Stomach (tissue), 9 donors: Measurements from ENCODE around the gene BMAL2. TPM values are rescaled to one million over a fixed set of nuclear protein-coding genes. Genes with fewer than 3 reads are reported as not detected.

Experiments used
- DNase-seq, 2 donors: peaks; one replicate each; pipeline versions ENCODE4 v3.0.0 to v3.0.0-alpha.2; 2013 to 2019
- H3K27ac ChIP-seq, 5 donors: fragments of 200-600 bp in 4 of 5; sonication (generic) in 4 of 5; one replicate each; pipeline ENCODE4 v1.5.1; 2013 to 2019; ENCODE audit warnings: mild to moderate bottlenecking in 1 of 5, moderate library complexity in 1 of 5
- H3K27me3 ChIP-seq, 3 donors: fragments of 200-600 bp; sonication (generic); one replicate each; pipeline ENCODE4 v1.5.1; 2017 to 2019; ENCODE audit warnings: mixed run types in 1 of 3
- H3K36me3 ChIP-seq, 4 donors: fragments of 200-600 bp; sonication (generic); 1 replicate in 3 of 4; 2 replicates in 1 of 4; pipeline ENCODE4 v1.5.1; 2016 to 2019
- H3K4me1 ChIP-seq, 4 donors: fragments of 200-600 bp; sonication (generic); one replicate each; pipeline ENCODE4 v1.5.1; 2016 to 2019
- H3K4me3 ChIP-seq, 4 donors: fragments of 200-600 bp; sonication (generic) in 3 of 4; one replicate each; pipeline ENCODE4 v1.5.1; 2016 to 2019; ENCODE audit warnings: mild to moderate bottlenecking in 1 of 4
- H3K9me3 ChIP-seq, 4 donors: fragments of 200-600 bp; sonication (generic); one replicate each; pipeline ENCODE4 v1.5.1; 2016 to 2019
- CTCF ChIP-seq, 7 experiments: fragments of 450-650 bp in 4 of 7; fragments of 200-600 bp in 3 of 7; sonication (generic) in 3 of 7; IDR thresholded peaks; one replicate each; pipeline ENCODE4 v1.5.1; 2016 to 2019; ENCODE audit warnings: antibody characterized with exemption in 7 of 7, control low read depth in 2 of 7, mild to moderate bottlenecking in 1 of 7
- EP300 ChIP-seq: sonication (generic); formaldehyde crosslinking; IDR thresholded peaks from one replicate; pipeline ENCODE4 v1.6.1; 2017; ENCODE audit warnings: antibody characterized with exemption
- POLR2A ChIP-seq, 4 donors: fragments of 450-650 bp; IDR thresholded peaks; one replicate each; pipeline ENCODE4 v1.6.1; 2016; ENCODE audit warnings: antibody characterized with exemption in 4 of 4, control low read depth in 2 of 4, mild to moderate bottlenecking in 1 of 4, moderate library complexity in 1 of 4
- POLR2AphosphoS5 ChIP-seq, 3 donors: sonication (generic); formaldehyde crosslinking; IDR thresholded peaks; one replicate each; pipeline ENCODE4 v1.6.1; 2016; ENCODE audit warnings: antibody characterized with exemption in 3 of 3
- WGBS, 5 donors: extraction: QIAGEN DNeasy Blood & Tissue Kit in 3 of 5; methylation state at CpG; one replicate each; pipeline versions ENCODE4 v1.1.5 to v1.1.7; 2013 to 2018; 5-methylcytosine and 5-hydroxymethylcytosine counted together
- intact Hi-C: fragments of 100-400 bp; cut with DNase I; formaldehyde crosslinking; loops from one replicate; pipeline ENCODE4 v1.15.1; 2023; ENCODE audit warnings: low total_unique reads
- polyA plus RNA-seq, 3 donors: library from polyadenylated mRNA; stranded (reverse); fragments of 200-250 nt; gene quantifications; one replicate each; pipeline ENCODE4 v1.2.3, GENCODE V29; 2013
- total RNA-seq, 5 donors: library from RNA; depleted of rRNA; stranded (reverse); fragments of >200 nt; gene quantifications; one replicate each; pipeline versions ENCODE4 v1.1.0 to v1.2.3, GENCODE V29; 2014 to 2016
- donor health status: healthy with polysubstance abuse.
- donor health status: Bipolar disorder and iron deficiency.
- donor health status: healthy.

The BMAL2 gene
- total and polyA plus RNA-seq, 8 donors = 3.8 to 34.4 (median 10.6) TPM

GRCh38 chr12:27333403-27334009 is 870 bp downstream of the BMAL2 start:
- no peaks in the 10 kb centered on the region for H3K36me3 ChIP-seq
- H3K27me3 ChIP-seq = peaks cover 0 to 19% (median 0%) of the 10 kb centered on the region in 3 donors
- peak overlapping the region; percentile 76 to 90 (median 85) for H3K27ac ChIP-seq
- intact Hi-C loops = no loop called here
- WGBS, 5 donors = 1 to 2% (median 1%) methylated on average over 39 to 40 of the region's 40 CpGs
- DNase-seq = peak; percentile 53 to 73
- H3K4me1 ChIP-seq = peaks cover 23 to 56% (median 45%) of the 10 kb centered on the region in 4 donors
- TF ChIP-seq POLR2A (IDR thresholded peaks at IDR 0.05) (no peak), POLR2AphosphoS5 (IDR thresholded peaks at IDR 0.05) (no peak), CTCF (IDR thresholded peaks at IDR 0.05) (no peak), EP300 (no peak)
- peak overlapping the region; percentile 70 to 93 (median 81) for H3K4me3 ChIP-seq
- no peaks in the 10 kb centered on the region for H3K9me3 ChIP-seq

- Histone ChIP-seq H3K36me3 (no peaks in the 10 kb centered on the region), H3K27ac (peak overlapping the region in 4 of 5 donors; percentile 76 to 85 (median 85)), H3K27me3 (peaks cover 0 to 19% (median 0%) of the 10 kb centered on the region in 3 donors), H3K9me3 (no peaks in the 10 kb centered on the region), H3K4me3 (peak overlapping the region; percentile 70 to 93 (median 81)), H3K4me1 (peaks cover 23 to 59% (median 45%) of the 10 kb centered on the region in 4 donors)
- intact Hi-C loops = no loop called here
- no peak for TF ChIP-seq POLR2A (IDR thresholded peaks at IDR 0.05)
- TF ChIP-seq EP300 = no peak
- no peak for TF ChIP-seq POLR2AphosphoS5 (IDR thresholded peaks at IDR 0.05)
- no peak for TF ChIP-seq CTCF (IDR thresholded peaks at IDR 0.05)
- DNase-seq = no peak
- 19 to 43% (median 33%) methylated on average over 7 of the region's 7 CpGs for WGBS, 5 donors
Observed at GRCh38 chr12:27334042-27334720, 1.5 kb downstream of the BMAL2 start.

GRCh38 chr12:27334721-27335082 is 2.1 kb downstream of the BMAL2 start:
- intact Hi-C loops = no loop called here
- Histone ChIP-seq H3K4me1 (peaks cover 23 to 59% (median 45%) of the 10 kb centered on the region in 4 donors), H3K9me3 (no peaks in the 10 kb centered on the region), H3K27ac (peak overlapping the region; percentile 36 to 85 (median 85)), H3K36me3 (no peaks in the 10 kb centered on the region), H3K4me3 (peak overlapping the region in 1 of 4 donors; percentile 85), H3K27me3 (peaks cover 0 to 19% (median 0%) of the 10 kb centered on the region in 3 donors)
- WGBS, 5 donors = 61 to 84% (median 68%) methylated on average over 6 of the region's 6 CpGs
- no peak for DNase-seq
- TF ChIP-seq POLR2AphosphoS5 (IDR thresholded peaks at IDR 0.05) (no peak), EP300 (no peak), CTCF (IDR thresholded peaks at IDR 0.05) (no peak), POLR2A (IDR thresholded peaks at IDR 0.05) (no peak)

- peaks cover 0 to 19% (median 0%) of the 10 kb centered on the region in 3 donors for H3K27me3 ChIP-seq
- TF ChIP-seq CTCF (IDR thresholded peaks at IDR 0.05) (no peak), EP300 (no peak), POLR2A (IDR thresholded peaks at IDR 0.05) (no peak), POLR2AphosphoS5 (IDR thresholded peaks at IDR 0.05) (no peak)
- no peak overlapping the region for H3K4me3 ChIP-seq
- peaks cover 23 to 60% (median 45%) of the 10 kb centered on the region in 4 donors for H3K4me1 ChIP-seq
- peak overlapping the region; percentile 70 to 90 (median 85) for H3K27ac ChIP-seq
- WGBS, 5 donors = 35 to 56% (median 48%) methylated on average over 5 of the region's 5 CpGs
- H3K9me3 ChIP-seq = no peaks in the 10 kb centered on the region
- DNase-seq = no peak
- no peaks in the 10 kb centered on the region for H3K36me3 ChIP-seq
- intact Hi-C loops = no loop called here
Observed at GRCh38 chr12:27335364-27336281, 3.0 kb downstream of the BMAL2 start.
